Vagina (tissue), 2 donors: Measurements from ENCODE around the gene ADARB1. TPM values are rescaled to one million over a fixed set of nuclear protein-coding genes. Genes with fewer than 3 reads are reported as not detected.

Experiments
- DNase-seq, 2 donors: peaks; one replicate each; pipeline ENCODE4 v3.0.0-alpha.2; 2017; ENCODE audit errors: extremely low spot score in 2 of 2
- H3K27ac ChIP-seq: fragments of 200-600 bp; sonication (generic); one replicate; pipeline ENCODE4 v1.5.1; 2019
- H3K27me3 ChIP-seq: fragments of 200-600 bp; sonication (generic); one replicate; pipeline ENCODE4 v1.5.1; 2019
- H3K36me3 ChIP-seq, 2 donors: fragments of 200-600 bp; sonication (generic); one replicate each; pipeline ENCODE4 v1.5.1; 2017 to 2019
- H3K4me1 ChIP-seq: fragments of 200-600 bp; sonication (generic); one replicate; pipeline ENCODE4 v1.5.1; 2019
- H3K4me3 ChIP-seq, 2 donors: fragments of 200-600 bp; sonication (generic); 1 replicate in 1 of 2; 2 replicates in 1 of 2; pipeline ENCODE4 v1.5.1; 2016 to 2019
- H3K9me3 ChIP-seq: fragments of 200-600 bp; sonication (generic); one replicate; pipeline ENCODE4 v1.5.1; 2019
- POLR2A ChIP-seq, 2 donors: fragments of 450-650 bp; IDR thresholded peaks; one replicate each; pipeline ENCODE4 v1.6.1; 2017; ENCODE audit warnings: antibody characterized with exemption in 2 of 2, mild to moderate bottlenecking in 2 of 2, moderate library complexity in 2 of 2
- POLR2AphosphoS5 ChIP-seq, 2 donors: sonication (generic); formaldehyde crosslinking; IDR thresholded peaks; one replicate each; pipeline ENCODE4 v1.9.0; 2017; ENCODE audit warnings: antibody characterized with exemption in 2 of 2, mild to moderate bottlenecking in 2 of 2, low read depth in 1 of 2; ENCODE audit not compliant: insufficient read depth in 1 of 2
- intact Hi-C: fragments of 100-400 bp; cut with DNase I; formaldehyde crosslinking; loops from one replicate; pipeline ENCODE4 v1.15.1; 2023
- total RNA-seq: library from RNA; depleted of rRNA; stranded (reverse); fragments of >200 nt; gene quantifications from one replicate; pipeline ENCODE4 v1.2.3, GENCODE V29; 2016
- TF ChIP-seq, protein P1 (sequence below), 3 experiments: fragments of 450-650 bp in 2 of 3; fragments of 200-600 bp in 1 of 3; sonication (generic) in 1 of 3; IDR thresholded peaks; one replicate each; pipeline ENCODE4 v1.5.1; 2017 to 2019; ENCODE audit warnings: antibody characterized with exemption in 3 of 3, mild to moderate bottlenecking in 2 of 3, moderate library complexity in 2 of 3

Gene ADARB1
- total RNA-seq, 1 donor from 2014 or later = 19.6 TPM

DNA sequence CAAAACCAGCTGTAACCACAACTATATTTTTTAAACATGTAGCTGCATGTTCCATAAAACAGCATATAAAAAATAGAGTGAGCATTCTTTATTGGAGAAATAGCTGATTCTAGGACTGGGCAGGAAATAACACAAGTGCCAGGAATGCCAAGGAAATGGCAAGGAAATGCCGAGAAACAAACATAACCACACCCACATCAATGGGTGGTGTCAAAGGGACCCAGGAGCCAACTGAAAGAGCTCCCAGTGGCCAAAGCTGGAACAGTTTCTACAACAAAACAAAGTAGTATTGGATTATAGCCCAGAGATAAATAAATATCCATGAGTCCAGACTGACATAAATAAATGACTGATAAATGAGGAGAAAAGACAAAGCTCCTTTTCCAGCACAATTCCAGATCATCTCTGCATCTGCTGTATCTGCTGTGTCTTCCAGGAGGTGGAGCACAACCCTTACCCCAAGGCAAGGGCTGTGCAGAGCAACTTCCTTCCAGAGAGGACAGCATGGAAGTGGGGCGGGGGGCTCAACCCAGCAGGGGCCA lies 28.1 kb downstream of the ADARB1 start:
- TF ChIP-seq, protein P1, sequence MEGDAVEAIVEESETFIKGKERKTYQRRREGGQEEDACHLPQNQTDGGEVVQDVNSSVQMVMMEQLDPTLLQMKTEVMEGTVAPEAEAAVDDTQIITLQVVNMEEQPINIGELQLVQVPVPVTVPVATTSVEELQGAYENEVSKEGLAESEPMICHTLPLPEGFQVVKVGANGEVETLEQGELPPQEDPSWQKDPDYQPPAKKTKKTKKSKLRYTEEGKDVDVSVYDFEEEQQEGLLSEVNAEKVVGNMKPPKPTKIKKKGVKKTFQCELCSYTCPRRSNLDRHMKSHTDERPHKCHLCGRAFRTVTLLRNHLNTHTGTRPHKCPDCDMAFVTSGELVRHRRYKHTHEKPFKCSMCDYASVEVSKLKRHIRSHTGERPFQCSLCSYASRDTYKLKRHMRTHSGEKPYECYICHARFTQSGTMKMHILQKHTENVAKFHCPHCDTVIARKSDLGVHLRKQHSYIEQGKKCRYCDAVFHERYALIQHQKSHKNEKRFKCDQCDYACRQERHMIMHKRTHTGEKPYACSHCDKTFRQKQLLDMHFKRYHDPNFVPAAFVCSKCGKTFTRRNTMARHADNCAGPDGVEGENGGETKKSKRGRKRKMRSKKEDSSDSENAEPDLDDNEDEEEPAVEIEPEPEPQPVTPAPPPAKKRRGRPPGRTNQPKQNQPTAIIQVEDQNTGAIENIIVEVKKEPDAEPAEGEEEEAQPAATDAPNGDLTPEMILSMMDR (IDR thresholded peaks at IDR 0.05) = peak in 1 of 3 experiments; percentile 23
- TF ChIP-seq POLR2AphosphoS5 (IDR thresholded peaks at IDR 0.05; ENCODE audit: insufficient read depth in 1 of 2, low read depth in 1 of 2) (peak in 1 of 2 donors; percentile 45), POLR2A (IDR thresholded peaks at IDR 0.05) (no peak)
- Histone ChIP-seq H3K36me3 (no peaks in the 10 kb centered on the region), H3K27ac (peak overlapping the region; percentile 49), H3K4me1 (peaks cover 55% of the 10 kb centered on the region), H3K4me3 (no peak overlapping the region), H3K27me3 (no peaks in the 10 kb centered on the region), H3K9me3 (no peaks in the 10 kb centered on the region)
- intact Hi-C loops = no loop called here
- no peak for DNase-seq

DNA sequence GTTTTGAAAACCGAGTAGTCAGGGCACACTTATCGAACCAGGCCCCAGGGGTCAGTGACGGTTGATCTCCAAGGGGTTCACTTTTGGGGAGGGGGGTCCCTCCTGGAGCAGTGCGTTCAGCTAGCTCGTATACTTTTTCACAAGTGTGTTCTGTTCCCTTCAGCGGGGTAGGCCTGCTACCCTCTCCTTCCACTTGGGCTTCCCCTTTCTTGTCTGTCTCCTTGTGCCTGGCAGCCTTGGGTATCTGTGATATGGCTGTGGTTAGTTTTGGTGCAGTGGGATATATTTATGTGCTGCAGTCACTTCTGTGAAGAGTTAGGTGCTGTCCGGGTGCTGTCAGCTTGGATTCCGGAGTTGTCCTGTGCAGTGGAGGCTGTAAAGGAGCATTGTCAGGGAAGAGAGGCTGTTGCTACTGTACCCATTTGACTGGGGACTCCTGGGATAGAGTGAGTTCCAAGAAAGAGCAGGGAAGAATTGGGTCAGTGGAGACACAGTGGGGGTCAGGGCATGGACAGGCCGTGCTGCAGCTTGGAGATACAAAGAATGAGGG lies 29.7 kb downstream of the ADARB1 start:
- TF ChIP-seq POLR2AphosphoS5 (IDR thresholded peaks at IDR 0.05; ENCODE audit: insufficient read depth in 1 of 2, low read depth in 1 of 2) (no peak), POLR2A (IDR thresholded peaks at IDR 0.05) (no peak)
- TF ChIP-seq, protein P1 (IDR thresholded peaks at IDR 0.05) = no peak

DNA sequence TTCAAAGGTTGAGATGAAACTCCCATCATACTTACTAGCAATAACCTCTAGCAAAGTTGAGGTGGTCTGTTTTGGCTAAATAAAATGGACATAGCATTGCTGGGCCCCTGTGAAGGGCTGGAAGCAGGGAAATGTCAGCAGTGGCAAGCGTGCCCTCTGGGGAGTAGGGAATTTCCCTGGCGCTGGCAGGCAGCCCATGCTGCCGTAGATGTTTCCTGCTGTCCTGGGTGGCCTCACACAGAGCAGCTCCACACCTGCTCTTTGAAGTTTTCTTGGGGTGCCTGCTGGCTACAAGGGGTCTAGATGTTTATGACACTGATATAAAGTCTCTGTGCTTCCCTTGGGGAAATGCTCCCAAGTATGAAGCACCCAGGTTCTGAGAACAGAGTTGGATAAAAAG lies 30.2 kb downstream of the ADARB1 start:
- DNase-seq = no peak
- no peak for TF ChIP-seq POLR2A (IDR thresholded peaks at IDR 0.05)
- TF ChIP-seq POLR2AphosphoS5 (IDR thresholded peaks at IDR 0.05; ENCODE audit: insufficient read depth in 1 of 2, low read depth in 1 of 2) = no peak
- TF ChIP-seq, protein P1 (IDR thresholded peaks at IDR 0.05) = no peak
- intact Hi-C loops = no loop called here
- Histone ChIP-seq H3K9me3 (no peaks in the 10 kb centered on the region), H3K27me3 (no peaks in the 10 kb centered on the region), H3K36me3 (no peaks in the 10 kb centered on the region), H3K4me1 (peaks cover 55% of the 10 kb centered on the region), H3K4me3 (no peak overlapping the region), H3K27ac (no peak overlapping the region)

More for the DNA sequence above, 29.7 kb downstream of the ADARB1 start:
- Histone ChIP-seq H3K36me3 (no peaks in the 10 kb centered on the region), H3K4me3 (no peak overlapping the region), H3K27ac (no peak overlapping the region), H3K9me3 (no peaks in the 10 kb centered on the region), H3K4me1 (peaks cover 55% of the 10 kb centered on the region), H3K27me3 (no peaks in the 10 kb centered on the region)
- intact Hi-C loops = no loop called here
- DNase-seq = no peak

DNA sequence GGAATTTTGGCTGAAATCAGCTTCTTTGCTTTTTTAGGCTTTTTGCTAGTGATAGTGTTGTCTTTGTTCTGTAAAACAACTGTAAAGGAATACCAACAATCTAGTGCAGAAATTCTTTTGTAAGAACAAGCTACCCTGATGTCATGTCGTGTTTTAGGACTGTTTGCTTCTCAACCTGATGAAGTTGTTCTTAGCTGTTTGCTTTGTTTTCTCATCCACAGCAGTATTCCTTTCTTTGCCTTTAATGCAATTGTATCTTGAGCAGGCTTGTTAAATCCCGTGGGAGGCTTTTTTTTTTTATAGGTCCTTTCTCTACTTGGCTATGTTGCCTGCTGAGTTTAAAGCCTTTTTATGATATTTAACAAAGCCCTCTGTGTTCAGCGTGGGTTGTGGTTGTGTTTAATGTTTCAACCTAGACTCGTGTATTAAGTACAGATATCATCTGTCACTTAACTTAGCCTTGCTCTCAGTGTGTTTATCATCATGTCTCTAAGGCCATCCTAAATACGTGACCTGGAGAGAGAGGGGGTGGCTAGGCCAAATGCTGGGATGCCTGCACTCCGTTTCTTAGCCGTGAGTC lies 31.6 kb downstream of the ADARB1 start:
- H3K27ac ChIP-seq = peak overlapping the region; percentile 26
- H3K9me3 ChIP-seq = no peaks in the 10 kb centered on the region
- DNase-seq = no peak
- peaks cover 51% of the 10 kb centered on the region for H3K4me1 ChIP-seq
- H3K36me3 ChIP-seq = no peaks in the 10 kb centered on the region
- TF ChIP-seq POLR2A (IDR thresholded peaks at IDR 0.05) = no peak
- TF ChIP-seq, protein P1 (IDR thresholded peaks at IDR 0.05) = no peak
- no peak for TF ChIP-seq POLR2AphosphoS5 (IDR thresholded peaks at IDR 0.05; ENCODE audit: insufficient read depth in 1 of 2, low read depth in 1 of 2)
- no peak overlapping the region for H3K4me3 ChIP-seq
- H3K27me3 ChIP-seq = no peaks in the 10 kb centered on the region
- intact Hi-C loops = no loop called here
